HCT116 (cell line): Measurements from ENCODE around the gene STAMBPL1. TPM values are rescaled to one million over a fixed set of nuclear protein-coding genes. Genes with fewer than 3 reads are reported as not detected.

Source experiments
- ATAC-seq: fragments of 200-7000 bp; cut with Tn5 transposase; 2 replicates; pipeline ENCODE4 v1.9.1; 2020; ENCODE audit warnings: mild to moderate bottlenecking, moderate library complexity
- BruUV-seq: library from RNA; stranded (reverse); fragments of 400-500 nt; replicated peaks from 2 replicates; lab custom pipeline; 2021; lab: Mats Ljungman, UMichigan
- CTCF ChIA-PET: fragments of 300-600 bp; sonication (Branson Sonifier 250); formaldehyde crosslinking; loops from one replicate; lab custom pipeline; 2021; ENCODE audit warnings: antibody characterized with exemption; lab: Charles Lee
- POLR2A ChIA-PET: fragments of 300-600, 350-600 bp; sonication (Branson Sonifier 250); formaldehyde crosslinking; loops from one replicate; lab custom pipeline; 2021; ENCODE audit warnings: antibody characterized with exemption; lab: Charles Lee
- RAD21 ChIA-PET, 2 experiments: fragments of 300-600 bp; sonication (Branson Sonifier 250); formaldehyde crosslinking; loops; one replicate each; lab custom pipeline; 2023; ENCODE audit warnings: low total read pairs in 2 of 2; ENCODE audit not compliant: uncharacterized antibody in 2 of 2, unreplicated experiment in 2 of 2, low non-redundant PET in 1 of 2; lab: Charles Lee
- DNase-seq: peaks from one replicate; pipeline ENCODE4 v3.0.0-alpha.2; 2010; ENCODE audit warnings: low read depth, low spot score
- H2AFZ ChIP-seq: fragments of 200-600 bp; shearing (Covaris generic), sonication (generic); 2 replicates; pipeline ENCODE4 v1.6.1; 2017; ENCODE audit warnings: low read depth, mixed run types, mixed read lengths, antibody characterized with exemption, low read length; ENCODE audit not compliant: poor library complexity, severe bottlenecking
- H3K27ac ChIP-seq: 2 replicates; pipeline ENCODE4 v1.5.1; 2012; ENCODE audit warnings: low read depth, low read length
- H3K27me3 ChIP-seq: fragments of 200-600 bp; sonication (generic); 2 replicates; pipeline ENCODE4 v1.6.1; 2016; ENCODE audit warnings: mixed run types, low read length, mixed read lengths; ENCODE audit not compliant: insufficient read depth
- H3K36me3 ChIP-seq, 2 experiments: fragments of 200-500 bp in 1 of 2; fragments of 200-600 bp in 1 of 2; sonication (Bioruptor generic) in 1 of 2; sonication (generic) in 1 of 2; 2 replicates each; pipeline versions ENCODE4 v1.5.1 to v1.6.1; 2014 to 2016; ENCODE audit warnings: low read length in 2 of 2, inconsistent platforms in 1 of 2, mixed read lengths in 1 of 2, mixed run types in 1 of 2; ENCODE audit not compliant: insufficient read depth in 2 of 2, control insufficient read depth in 1 of 2
- H3K4me1 ChIP-seq, 2 experiments: fragments of 200-600 bp in 1 of 2; sonication (generic) in 1 of 2; 2 replicates each; pipeline versions ENCODE4 v1.5.1 to v1.6.1; 2012 to 2017; ENCODE audit warnings: low read length in 2 of 2, inconsistent platforms in 1 of 2, mild to moderate bottlenecking in 1 of 2, mixed read lengths in 1 of 2, mixed run types in 1 of 2, moderate library complexity in 1 of 2; ENCODE audit not compliant: insufficient read depth in 2 of 2, control insufficient read depth in 1 of 2
- H3K4me2 ChIP-seq: fragments of 200-600 bp; sonication (generic); 2 replicates; pipeline ENCODE4 v1.6.1; 2017; ENCODE audit warnings: mixed run types, low read length, mixed read lengths
- H3K4me3 ChIP-seq, 2 experiments: fragments of 200-600 bp in 1 of 2; sonication (generic) in 1 of 2; replicated peaks in 1 of 2; 2 replicates each; pipeline ENCODE4 v1.5.1; 2011 to 2016; ENCODE audit warnings: low read length in 2 of 2, control low read depth in 1 of 2, low read depth in 1 of 2, mild to moderate bottlenecking in 1 of 2, mixed read lengths in 1 of 2, mixed run types in 1 of 2
- H3K79me2 ChIP-seq: fragments of 200-600 bp; sonication (generic); 2 replicates; pipeline ENCODE4 v1.6.1; 2017; ENCODE audit warnings: mild to moderate bottlenecking, mixed run types, low read length, moderate library complexity, mixed read lengths; ENCODE audit not compliant: insufficient read depth
- H3K9ac ChIP-seq: fragments of 200-600 bp; sonication (generic); 2 replicates; pipeline ENCODE4 v1.6.1; 2016; ENCODE audit warnings: low read length, mixed read lengths
- H3K9me2 ChIP-seq: fragments of 200-600 bp; sonication (generic), shearing (Covaris generic); 2 replicates; pipeline ENCODE4 v1.6.1; 2017; ENCODE audit warnings: mixed run types, mild to moderate bottlenecking, moderate library complexity; ENCODE audit not compliant: insufficient read depth
- H3K9me3 ChIP-seq, 2 experiments: fragments of 200-500 bp in 1 of 2; fragments of 200-600 bp in 1 of 2; sonication (Bioruptor generic) in 1 of 2; sonication (generic) in 1 of 2; 2 replicates each; pipeline ENCODE4 v1.6.1; 2014 to 2017; ENCODE audit warnings: low read length in 2 of 2, mixed read lengths in 2 of 2, inconsistent platforms in 1 of 2, low read depth in 1 of 2, mild to moderate bottlenecking in 1 of 2, mixed run types in 1 of 2, moderate library complexity in 1 of 2; ENCODE audit not compliant: control insufficient read depth in 1 of 2, insufficient read depth in 1 of 2
- H4K20me1 ChIP-seq: fragments of 200-600 bp; sonication (generic), shearing (Covaris generic); 2 replicates; pipeline ENCODE4 v1.6.1; 2017; ENCODE audit warnings: mixed run types, mild to moderate bottlenecking, moderate library complexity; ENCODE audit not compliant: insufficient read depth
- CBX3 ChIP-seq: IDR thresholded peaks from 2 replicates; pipeline ENCODE4 v1.6.1; 2012; ENCODE audit warnings: low read depth
- EGR1 ChIP-seq: IDR thresholded peaks from 2 replicates; pipeline ENCODE4 v1.6.1; 2012; ENCODE audit warnings: low read depth
- EZH2 ChIP-seq: fragments of 200-600 bp; sonication (generic); IDR thresholded peaks from 2 replicates; pipeline ENCODE4 v1.6.1; 2017; ENCODE audit warnings: antibody characterized with exemption, mixed run types
- EZH2phosphoT487 ChIP-seq: fragments of 200-600 bp; IDR thresholded peaks from 2 replicates; pipeline ENCODE4 v1.6.1; 2018; ENCODE audit warnings: antibody characterized with exemption, borderline replicate concordance
- POLR2A ChIP-seq: IDR thresholded peaks from 2 replicates; pipeline ENCODE4 v1.7.0; 2011; ENCODE audit warnings: borderline replicate concordance; ENCODE audit not compliant: insufficient read depth, insufficient read length; ENCODE audit errors: extremely low read depth
- POLR2AphosphoS5 ChIP-seq: IDR thresholded peaks from 2 replicates; pipeline ENCODE4 v1.6.1; 2011; ENCODE audit warnings: mild to moderate bottlenecking, low read depth, low read length, moderate library complexity
- SP1 ChIP-seq: IDR thresholded peaks from 2 replicates; pipeline ENCODE4 v1.6.1; 2012; ENCODE audit warnings: low read depth
- TCF7L2 ChIP-seq: IDR thresholded peaks from 2 replicates; pipeline ENCODE4 v1.7.0; 2011; ENCODE audit warnings: borderline replicate concordance, inconsistent platforms; ENCODE audit not compliant: insufficient read depth, insufficient read length; ENCODE audit errors: extremely low read depth
- YY1 ChIP-seq: IDR thresholded peaks from 2 replicates; pipeline ENCODE4 v1.6.1; 2011; ENCODE audit warnings: low read length, low read depth, moderate library complexity, mild to moderate bottlenecking; ENCODE audit not compliant: insufficient replicate concordance; ENCODE audit errors: extremely low read depth
- ZNF274 ChIP-seq: fragments of 200-500 bp; sonication (Bioruptor generic); IDR thresholded peaks from 2 replicates; pipeline ENCODE4 v1.6.1; 2014; ENCODE audit warnings: mild to moderate bottlenecking, low read depth, low read length, inconsistent platforms
- intact Hi-C: fragments of 100-400 bp; cut with micrococcal nuclease; formaldehyde crosslinking; loops from 2 replicates; pipeline ENCODE4 v1.10.0; 2022
- total RNA-seq: library from RNA; stranded (reverse); gene quantifications from one replicate; pipeline ENCODE4 v1.2.1, GENCODE V29; 2021; ENCODE audit not compliant: unreplicated experiment
- TF ChIP-seq, protein P1 (sequence below), 3 experiments: fragments of 200-600 bp in 1 of 3; sonication (generic) in 1 of 3; IDR thresholded peaks in 2 of 3; conservative IDR thresholded peaks in 1 of 3; 2 replicates each; pipeline ENCODE4 v1.5.1; 2012 to 2017; ENCODE audit warnings: low read depth in 2 of 3, low read length in 2 of 3, antibody characterized with exemption in 1 of 3, borderline replicate concordance in 1 of 3, control low read depth in 1 of 3, mild to moderate bottlenecking in 1 of 3, mixed read lengths in 1 of 3, mixed run types in 1 of 3, moderate library complexity in 1 of 3; ENCODE audit not compliant: insufficient read depth in 1 of 3
- TF ChIP-seq, protein P2 (sequence below): IDR thresholded peaks from 2 replicates; pipeline ENCODE4 v1.6.1; 2012; ENCODE audit warnings: low read depth
- TF ChIP-seq, protein P3 (sequence below): IDR thresholded peaks from 2 replicates; pipeline ENCODE4 v1.6.1; 2012

The STAMBPL1 gene
- total RNA-seq, 1 experiment from 2014 or later, result 11.0 TPM

DNA sequence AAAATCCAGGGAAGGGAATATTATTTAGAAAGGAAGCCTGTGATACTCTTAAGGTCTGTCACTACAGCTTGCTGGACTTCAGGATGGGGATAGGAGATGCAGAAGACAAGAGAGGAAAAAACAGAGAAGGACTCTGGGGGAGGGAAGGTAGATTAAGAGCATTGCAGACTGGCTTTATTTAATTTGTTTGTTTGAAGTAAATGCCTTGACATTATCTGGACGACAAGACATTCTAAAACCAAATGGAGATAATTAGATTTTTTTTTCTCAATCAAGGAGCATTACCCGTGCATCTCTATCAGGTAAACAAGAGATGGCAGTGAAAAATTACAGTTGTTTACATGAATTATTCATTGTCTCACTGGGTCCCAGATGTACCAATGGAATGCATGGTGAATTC, 48.2 kb downstream of the STAMBPL1 start:
- Histone ChIP-seq H4K20me1 (no peaks in the 10 kb centered on the region), H3K36me3 (no peaks in the 10 kb centered on the region), H3K4me3 (no peak overlapping the region), H3K9me3 (no peaks in the 10 kb centered on the region), H3K9me2 (no peaks in the 10 kb centered on the region), H3K27ac (no peak overlapping the region), H3K4me1 (peaks cover 4 to 7% of the 10 kb centered on the region in 2 experiments; a peak in 3 of 4 replicates), H3K4me2 (no peak overlapping the region), H3K9ac (no peak overlapping the region), H3K27me3 (no peaks in the 10 kb centered on the region), H3K79me2 (no peaks in the 10 kb centered on the region), H2AFZ (no peak overlapping the region)
- DNase-seq (no peak), ATAC-seq (no peak)
- ChIA-PET CTCF (interaction anchor here (3.1 kb wide), 1 partner anchor 92 kb away, joined by 9 read pairs; no protein-coding TSS in a partner anchor), POLR2A (no interaction called here), RAD21 (no interaction called here)
- BruUV-seq, result no TSS peak
- intact Hi-C loops, result no loop called here
- TF ChIP-seq, protein P1, sequence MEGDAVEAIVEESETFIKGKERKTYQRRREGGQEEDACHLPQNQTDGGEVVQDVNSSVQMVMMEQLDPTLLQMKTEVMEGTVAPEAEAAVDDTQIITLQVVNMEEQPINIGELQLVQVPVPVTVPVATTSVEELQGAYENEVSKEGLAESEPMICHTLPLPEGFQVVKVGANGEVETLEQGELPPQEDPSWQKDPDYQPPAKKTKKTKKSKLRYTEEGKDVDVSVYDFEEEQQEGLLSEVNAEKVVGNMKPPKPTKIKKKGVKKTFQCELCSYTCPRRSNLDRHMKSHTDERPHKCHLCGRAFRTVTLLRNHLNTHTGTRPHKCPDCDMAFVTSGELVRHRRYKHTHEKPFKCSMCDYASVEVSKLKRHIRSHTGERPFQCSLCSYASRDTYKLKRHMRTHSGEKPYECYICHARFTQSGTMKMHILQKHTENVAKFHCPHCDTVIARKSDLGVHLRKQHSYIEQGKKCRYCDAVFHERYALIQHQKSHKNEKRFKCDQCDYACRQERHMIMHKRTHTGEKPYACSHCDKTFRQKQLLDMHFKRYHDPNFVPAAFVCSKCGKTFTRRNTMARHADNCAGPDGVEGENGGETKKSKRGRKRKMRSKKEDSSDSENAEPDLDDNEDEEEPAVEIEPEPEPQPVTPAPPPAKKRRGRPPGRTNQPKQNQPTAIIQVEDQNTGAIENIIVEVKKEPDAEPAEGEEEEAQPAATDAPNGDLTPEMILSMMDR (IDR thresholded peaks at IDR 0.05 in 2 of 3, conservative IDR thresholded peaks at IDR 0.05 in 1 of 3; ENCODE audit: borderline replicate concordance in 1 of 3, insufficient read depth in 1 of 3, low read depth in 2 of 3, low read length in 2 of 3), result no peak
- TF ChIP-seq CBX3 (no peak), ZNF274 (no peak), SP1 (no peak), EZH2 (no peak), TCF7L2 (no peak), EGR1 (no peak), POLR2AphosphoS5 (no peak), EZH2phosphoT487 (no peak), YY1 (no peak), POLR2A (no peak)
- TF ChIP-seq, protein P2, sequence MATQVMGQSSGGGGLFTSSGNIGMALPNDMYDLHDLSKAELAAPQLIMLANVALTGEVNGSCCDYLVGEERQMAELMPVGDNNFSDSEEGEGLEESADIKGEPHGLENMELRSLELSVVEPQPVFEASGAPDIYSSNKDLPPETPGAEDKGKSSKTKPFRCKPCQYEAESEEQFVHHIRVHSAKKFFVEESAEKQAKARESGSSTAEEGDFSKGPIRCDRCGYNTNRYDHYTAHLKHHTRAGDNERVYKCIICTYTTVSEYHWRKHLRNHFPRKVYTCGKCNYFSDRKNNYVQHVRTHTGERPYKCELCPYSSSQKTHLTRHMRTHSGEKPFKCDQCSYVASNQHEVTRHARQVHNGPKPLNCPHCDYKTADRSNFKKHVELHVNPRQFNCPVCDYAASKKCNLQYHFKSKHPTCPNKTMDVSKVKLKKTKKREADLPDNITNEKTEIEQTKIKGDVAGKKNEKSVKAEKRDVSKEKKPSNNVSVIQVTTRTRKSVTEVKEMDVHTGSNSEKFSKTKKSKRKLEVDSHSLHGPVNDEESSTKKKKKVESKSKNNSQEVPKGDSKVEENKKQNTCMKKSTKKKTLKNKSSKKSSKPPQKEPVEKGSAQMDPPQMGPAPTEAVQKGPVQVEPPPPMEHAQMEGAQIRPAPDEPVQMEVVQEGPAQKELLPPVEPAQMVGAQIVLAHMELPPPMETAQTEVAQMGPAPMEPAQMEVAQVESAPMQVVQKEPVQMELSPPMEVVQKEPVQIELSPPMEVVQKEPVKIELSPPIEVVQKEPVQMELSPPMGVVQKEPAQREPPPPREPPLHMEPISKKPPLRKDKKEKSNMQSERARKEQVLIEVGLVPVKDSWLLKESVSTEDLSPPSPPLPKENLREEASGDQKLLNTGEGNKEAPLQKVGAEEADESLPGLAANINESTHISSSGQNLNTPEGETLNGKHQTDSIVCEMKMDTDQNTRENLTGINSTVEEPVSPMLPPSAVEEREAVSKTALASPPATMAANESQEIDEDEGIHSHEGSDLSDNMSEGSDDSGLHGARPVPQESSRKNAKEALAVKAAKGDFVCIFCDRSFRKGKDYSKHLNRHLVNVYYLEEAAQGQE, result no peak
- TF ChIP-seq, protein P3, sequence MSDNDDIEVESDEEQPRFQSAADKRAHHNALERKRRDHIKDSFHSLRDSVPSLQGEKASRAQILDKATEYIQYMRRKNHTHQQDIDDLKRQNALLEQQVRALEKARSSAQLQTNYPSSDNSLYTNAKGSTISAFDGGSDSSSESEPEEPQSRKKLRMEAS, result no peak
